Subcutaneous abdominal adipose tissue (tissue), 5 donors: ENCODE data around the gene SIGLEC1.

Experiments
- H3K27ac ChIP-seq: one replicate; pipeline ENCODE4 v1.7.0; 2013; ENCODE audit warnings: low read depth, mild to moderate bottlenecking, inconsistent platforms, low read length, moderate library complexity
- H3K27me3 ChIP-seq, 5 donors: one replicate each; pipeline ENCODE4 v1.7.0; 2013; ENCODE audit warnings: low read length in 5 of 5, inconsistent platforms in 1 of 5; ENCODE audit not compliant: control insufficient read depth in 5 of 5, insufficient read depth in 4 of 5
- H3K36me3 ChIP-seq, 5 donors: one replicate each; pipeline ENCODE4 v1.7.0; 2013; ENCODE audit warnings: low read length in 5 of 5; ENCODE audit not compliant: control insufficient read depth in 5 of 5, insufficient read depth in 5 of 5
- H3K4me1 ChIP-seq, 5 donors: one replicate each; pipeline ENCODE4 v1.7.0; 2013; ENCODE audit warnings: low read length in 5 of 5, mild to moderate bottlenecking in 3 of 5, moderate library complexity in 1 of 5; ENCODE audit not compliant: control insufficient read depth in 5 of 5, insufficient read depth in 5 of 5
- H3K4me3 ChIP-seq, 5 donors: one replicate each; pipeline ENCODE4 v1.7.0; 2013; ENCODE audit warnings: low read length in 5 of 5, low read depth in 1 of 5
- H3K9ac ChIP-seq, 5 donors: one replicate each; pipeline ENCODE4 v1.7.0; 2013; ENCODE audit warnings: low read length in 5 of 5, mild to moderate bottlenecking in 4 of 5, moderate library complexity in 3 of 5
- H3K9me3 ChIP-seq, 5 donors: one replicate each; pipeline ENCODE4 v1.7.0; 2013; ENCODE audit warnings: low read length in 5 of 5; ENCODE audit not compliant: control insufficient read depth in 5 of 5
- donor health status: healthy.
- donor health status: healthy.
- donor health status: healthy.
- donor health status: healthy.
- donor health status: healthy.

SIGLEC1 gene

DNA sequence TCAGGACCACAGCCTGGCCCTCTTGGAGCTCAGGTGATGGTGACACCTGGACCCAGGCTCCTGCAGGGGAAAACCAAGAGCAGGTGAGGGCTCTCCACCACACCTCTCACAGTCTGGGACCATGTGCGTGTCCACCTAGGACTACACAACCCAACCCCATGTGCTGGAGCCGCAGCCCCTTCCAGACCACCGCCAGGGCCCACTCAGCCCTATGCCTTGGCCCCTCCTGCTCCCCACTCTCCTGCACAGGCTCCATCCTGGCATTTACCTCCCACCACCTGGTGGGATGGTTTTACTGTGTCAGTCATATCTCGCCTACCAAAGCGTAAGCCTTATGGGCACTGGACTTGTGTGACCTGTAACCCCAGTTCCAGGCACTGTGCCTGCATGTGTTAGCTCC lies 17.5 kb downstream of the SIGLEC1 start:
- H3K9me3 ChIP-seq: peaks cover 0 to 7% (median 7%) of the 10 kb centered on the region in 5 donors
- no peak overlapping the region for H3K4me3 ChIP-seq
- no peak overlapping the region for H3K27ac ChIP-seq
- no peaks in the 10 kb centered on the region for H3K4me1 ChIP-seq
- H3K27me3 ChIP-seq: no peaks in the 10 kb centered on the region
- no peak overlapping the region for H3K9ac ChIP-seq
- peaks cover 0 to 63% (median 3%) of the 10 kb centered on the region in 5 donors for H3K36me3 ChIP-seq

DNA sequence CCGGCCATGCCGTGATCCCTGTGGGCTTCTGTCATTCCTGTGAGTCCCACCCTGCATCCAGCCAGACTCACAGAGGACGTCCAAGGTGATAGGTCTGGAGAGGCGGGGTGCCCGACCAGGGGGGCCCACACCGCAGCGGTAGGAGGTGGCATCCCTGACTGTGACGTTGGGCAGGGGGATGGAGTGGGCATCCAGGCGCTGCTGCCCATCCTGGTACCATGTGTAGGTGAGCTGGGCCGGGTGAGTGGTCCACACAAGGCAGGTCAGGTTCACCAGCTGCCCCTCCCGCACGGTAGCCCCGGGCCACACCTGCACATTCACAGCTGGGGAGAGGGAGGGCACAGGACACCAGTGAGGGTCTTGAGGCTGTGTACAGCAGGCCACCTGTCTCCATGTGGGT lies 19.0 kb downstream of the SIGLEC1 start:
- H3K9ac ChIP-seq: no peak overlapping the region
- H3K36me3 ChIP-seq: peaks cover 0 to 73% (median 3%) of the 10 kb centered on the region in 5 donors
- H3K27ac ChIP-seq: no peak overlapping the region
- H3K27me3 ChIP-seq: no peaks in the 10 kb centered on the region
- no peaks in the 10 kb centered on the region for H3K4me1 ChIP-seq
- peaks cover 0 to 7% (median 7%) of the 10 kb centered on the region in 5 donors for H3K9me3 ChIP-seq
- H3K4me3 ChIP-seq: no peak overlapping the region

DNA sequence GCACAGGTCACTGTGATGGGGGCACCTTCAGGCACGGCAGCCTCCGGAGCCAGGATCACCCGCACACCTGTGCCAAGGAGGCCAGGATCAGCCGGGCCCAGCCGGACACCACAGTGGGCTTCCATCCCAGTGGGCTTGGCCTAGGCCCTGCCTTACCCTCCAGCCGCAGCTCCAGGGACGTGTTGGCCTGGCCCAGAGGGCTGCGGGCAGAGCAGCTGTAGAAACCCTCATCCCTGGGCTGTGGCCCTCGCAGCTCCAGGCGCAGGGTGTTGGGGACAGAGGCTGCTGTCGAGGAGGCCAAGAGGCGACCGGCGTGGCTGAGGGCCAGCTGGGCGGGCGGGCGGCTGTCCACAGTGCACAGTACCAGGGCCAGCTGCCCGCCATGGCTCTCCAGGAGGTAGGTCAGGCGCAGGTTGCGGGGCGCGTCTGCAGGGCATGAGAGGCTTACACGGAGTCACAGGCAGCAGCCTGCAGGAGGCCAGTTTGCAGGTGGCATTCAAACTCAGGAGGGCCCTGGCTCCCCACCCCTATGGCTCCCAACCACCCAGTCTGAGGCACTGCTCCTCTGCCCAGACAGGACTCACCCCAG lies 19.6 kb downstream of the SIGLEC1 start:
- Histone ChIP-seq H3K27me3 (no peaks in the 10 kb centered on the region), H3K4me1 (peaks cover 1 to 3% (median 2%) of the 10 kb centered on the region in 5 donors), H3K27ac (no peak overlapping the region), H3K9ac (no peak overlapping the region), H3K36me3 (peaks cover 0 to 70% (median 3%) of the 10 kb centered on the region in 5 donors), H3K9me3 (peaks cover 0 to 7% (median 7%) of the 10 kb centered on the region in 5 donors), H3K4me3 (no peak overlapping the region)

DNA sequence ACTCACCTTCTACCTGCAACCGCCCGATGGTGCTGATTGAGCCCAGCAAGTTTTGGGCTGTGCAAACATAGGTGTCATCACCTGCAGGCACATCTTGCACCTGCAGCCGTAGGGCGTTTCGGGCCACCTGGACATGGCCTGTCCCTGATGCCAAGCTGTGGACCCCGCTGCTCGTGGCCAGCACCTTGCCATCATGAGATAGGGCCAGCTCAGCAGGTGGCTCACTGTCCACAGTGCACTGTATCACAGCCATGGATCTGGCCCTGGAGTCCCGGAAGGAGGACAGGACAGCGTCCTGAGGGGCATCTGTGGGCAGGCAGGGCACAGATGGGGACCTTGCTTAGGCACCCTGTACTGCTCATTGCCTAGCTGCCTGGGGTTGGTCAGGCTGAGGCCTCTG lies 20.5 kb downstream of the SIGLEC1 start:
- Histone ChIP-seq H3K27ac (no peak overlapping the region), H3K27me3 (no peaks in the 10 kb centered on the region), H3K4me3 (no peak overlapping the region), H3K36me3 (peaks cover 0 to 62% (median 3%) of the 10 kb centered on the region in 5 donors), H3K4me1 (peaks cover 3 to 12% (median 11%) of the 10 kb centered on the region in 5 donors), H3K9me3 (peaks cover 0 to 7% (median 7%) of the 10 kb centered on the region in 5 donors), H3K9ac (no peak overlapping the region)

DNA sequence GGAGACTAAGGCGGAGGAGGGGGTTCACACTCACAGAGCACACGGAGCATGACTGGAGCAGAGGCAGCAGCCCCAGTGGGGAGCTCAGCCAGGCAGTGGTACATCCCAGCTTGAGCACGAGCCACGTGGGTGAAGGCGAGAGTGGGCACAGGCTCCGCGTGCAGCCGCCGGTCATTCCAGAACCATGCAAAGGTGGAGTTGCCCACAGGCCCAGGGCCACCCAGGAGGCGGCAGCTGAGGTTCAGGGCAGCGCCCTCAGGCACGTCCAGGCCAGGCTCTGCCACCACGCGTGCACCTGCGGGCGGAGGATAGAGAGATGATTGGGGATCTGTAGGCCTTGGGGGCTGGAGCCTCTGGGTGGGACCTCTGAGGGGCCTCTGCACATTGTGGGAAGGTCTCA lies 21.1 kb downstream of the SIGLEC1 start:
- no peak overlapping the region for H3K9ac ChIP-seq

DNA sequence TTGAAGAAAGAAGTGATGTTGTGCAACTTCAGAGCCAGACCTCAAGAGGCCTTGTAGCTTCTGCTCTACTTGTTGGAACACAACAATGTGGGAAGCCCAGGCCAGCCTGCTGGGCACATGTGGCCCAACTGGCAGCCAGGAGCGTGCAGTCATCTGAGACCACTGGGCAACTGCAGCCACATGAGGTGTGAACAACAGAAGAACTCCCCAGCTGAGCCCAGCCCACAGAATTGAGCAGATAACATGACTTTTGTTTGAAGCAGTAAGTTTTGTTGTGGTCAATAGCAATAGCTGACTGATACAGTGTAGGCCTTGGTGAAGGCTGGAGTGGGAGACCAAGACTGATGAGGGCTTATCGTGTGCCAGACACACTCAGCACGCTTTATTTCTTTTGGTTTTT lies 22.0 kb downstream of the SIGLEC1 start:
- no peak overlapping the region for H3K9ac ChIP-seq
- H3K9me3 ChIP-seq: no peaks in the 10 kb centered on the region
- no peaks in the 10 kb centered on the region for H3K27me3 ChIP-seq
- peaks cover 3 to 19% (median 18%) of the 10 kb centered on the region in 5 donors for H3K4me1 ChIP-seq
- peaks cover 0 to 57% (median 3%) of the 10 kb centered on the region in 5 donors for H3K36me3 ChIP-seq
- H3K27ac ChIP-seq: no peak overlapping the region
- H3K4me3 ChIP-seq: no peak overlapping the region

More for the DNA sequence above, 21.1 kb downstream of the SIGLEC1 start:
- Histone ChIP-seq H3K9me3 (peaks cover 0 to 2% (median 2%) of the 10 kb centered on the region in 5 donors), H3K27me3 (no peaks in the 10 kb centered on the region), H3K36me3 (peaks cover 0 to 58% (median 3%) of the 10 kb centered on the region in 5 donors), H3K4me1 (peaks cover 3 to 17% (median 17%) of the 10 kb centered on the region in 5 donors), H3K27ac (no peak overlapping the region), H3K4me3 (no peak overlapping the region)

DNA sequence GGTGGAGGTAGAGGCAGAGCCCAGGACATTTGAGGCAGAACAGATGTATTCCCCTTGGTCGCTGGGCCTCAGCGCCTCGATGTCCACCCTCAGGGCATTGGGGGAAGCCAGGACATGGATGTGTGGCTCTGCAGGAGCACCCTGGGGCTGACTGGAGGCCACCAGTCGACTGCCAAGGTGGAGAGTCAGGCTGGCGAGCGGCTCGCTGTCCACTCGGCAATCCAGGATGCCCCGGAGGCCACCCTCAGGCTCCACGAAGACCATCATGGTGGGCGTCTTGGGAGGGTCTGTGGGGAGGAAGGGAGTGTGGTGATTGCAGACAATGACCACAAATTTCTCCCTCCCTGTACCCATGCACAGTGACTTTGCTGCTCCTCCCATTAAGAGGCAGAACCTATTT lies 22.4 kb downstream of the SIGLEC1 start:
- H3K36me3 ChIP-seq: peaks cover 0 to 53% (median 3%) of the 10 kb centered on the region in 5 donors
- no peaks in the 10 kb centered on the region for H3K9me3 ChIP-seq
- H3K4me3 ChIP-seq: no peak overlapping the region
- H3K27me3 ChIP-seq: no peaks in the 10 kb centered on the region
- H3K27ac ChIP-seq: no peak overlapping the region
- H3K9ac ChIP-seq: no peak overlapping the region
- peaks cover 4 to 19% (median 18%) of the 10 kb centered on the region in 5 donors for H3K4me1 ChIP-seq

DNA sequence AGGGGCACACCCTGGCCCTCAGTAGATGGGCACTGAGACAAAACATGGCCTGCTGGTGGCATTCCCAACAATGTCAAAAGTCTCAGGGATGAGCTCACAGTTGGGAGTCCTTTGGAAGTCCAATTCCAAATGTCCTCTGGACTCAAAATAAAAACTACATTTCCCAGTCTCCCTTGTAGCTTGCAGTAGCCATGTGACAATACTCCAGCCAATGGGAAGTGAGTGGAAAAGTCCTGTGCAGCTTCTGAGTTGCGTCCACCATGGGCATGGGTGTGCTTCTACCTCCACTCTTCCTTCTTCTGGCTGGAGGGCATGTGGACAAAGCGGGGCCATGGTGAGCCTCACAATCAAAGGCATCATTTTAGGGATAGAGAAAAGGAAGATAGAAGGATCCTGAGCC lies 24.7 kb downstream of the SIGLEC1 start:
- H3K27me3 ChIP-seq: no peaks in the 10 kb centered on the region
- H3K4me1 ChIP-seq: peaks cover 4 to 19% (median 18%) of the 10 kb centered on the region in 5 donors
- H3K36me3 ChIP-seq: peaks cover 0 to 31% (median 2%) of the 10 kb centered on the region in 5 donors
- H3K4me3 ChIP-seq: no peak overlapping the region
- H3K27ac ChIP-seq: peak overlapping the region; percentile 84
- no peak overlapping the region for H3K9ac ChIP-seq
- H3K9me3 ChIP-seq: no peaks in the 10 kb centered on the region

DNA sequence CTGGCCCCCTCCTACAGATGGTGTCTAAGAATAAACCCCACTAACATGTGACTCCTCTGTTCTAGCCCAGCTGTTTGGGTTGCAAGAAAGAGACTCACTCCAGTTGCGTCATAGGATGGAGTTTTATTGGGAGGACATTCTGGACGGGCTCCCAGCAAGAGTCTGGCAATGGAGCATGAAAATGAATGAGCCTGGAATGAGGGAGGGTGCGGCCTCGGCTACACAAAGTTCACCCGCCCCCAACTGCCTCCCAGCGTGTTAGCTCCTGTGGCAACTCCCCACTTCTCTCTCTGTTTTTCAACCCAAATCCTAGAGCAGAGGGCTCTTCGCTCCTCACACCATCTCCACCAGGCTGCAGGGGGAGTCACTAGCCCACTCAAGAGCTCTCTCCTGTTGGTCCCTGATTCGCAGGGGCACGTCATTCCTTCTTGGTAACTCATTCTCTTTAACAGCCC lies 25.5 kb downstream of the SIGLEC1 start:
- Histone ChIP-seq H3K36me3 (peaks cover 0 to 26% (median 0%) of the 10 kb centered on the region in 5 donors), H3K4me1 (peaks cover 4 to 24% (median 23%) of the 10 kb centered on the region in 5 donors), H3K4me3 (peak overlapping the region in 3 of 5 donors; percentile 27 to 45 (median 27)), H3K9ac (peak overlapping the region in 1 of 5 donors; percentile 9), H3K27ac (peak overlapping the region; percentile 84), H3K9me3 (no peaks in the 10 kb centered on the region), H3K27me3 (peaks cover 3 to 5% (median 4%) of the 10 kb centered on the region in 5 donors)

DNA sequence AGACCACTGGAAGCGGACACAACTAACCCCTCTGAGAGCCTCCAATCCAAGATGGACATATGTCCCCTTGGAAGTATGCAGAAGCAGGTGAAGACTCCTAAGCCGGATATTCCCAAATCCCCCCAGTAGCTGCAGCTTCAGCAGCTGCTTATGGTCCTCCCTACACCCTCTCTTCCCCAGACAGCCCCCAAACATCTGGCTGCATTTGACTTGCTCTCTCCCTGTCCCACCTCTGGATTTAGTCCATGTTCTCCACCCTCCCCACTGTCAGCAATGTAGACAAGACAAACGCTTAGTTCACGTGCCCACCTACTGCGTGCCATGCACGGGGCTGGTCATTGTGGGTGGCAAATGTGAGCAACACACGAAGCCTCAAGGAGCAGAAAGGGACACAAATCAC lies 26.0 kb downstream of the SIGLEC1 start:
- H3K27me3 ChIP-seq: peaks cover 5 to 8% (median 7%) of the 10 kb centered on the region in 5 donors
- no peaks in the 10 kb centered on the region for H3K9me3 ChIP-seq
- peaks cover 4 to 28% (median 27%) of the 10 kb centered on the region in 5 donors for H3K4me1 ChIP-seq
- H3K27ac ChIP-seq: no peak overlapping the region
- no peak overlapping the region for H3K9ac ChIP-seq
- peak overlapping the region in 1 of 5 donors; percentile 27 for H3K4me3 ChIP-seq
- H3K36me3 ChIP-seq: peaks cover 0 to 23% (median 0%) of the 10 kb centered on the region in 5 donors
